ENCODE data around the gene C1QL1. TPM values are rescaled to one million over a fixed set of nuclear protein-coding genes. Genes with fewer than 3 reads are reported as not detected.
A peak's percentile ranks its signal among the peaks of the same experiment; 100 is the strongest.

Gene C1QL1
- total and polyA plus RNA-seq, 2 of the 13 experiments (the other 11 are each of a cell fraction or from before 2014, with no cell fraction given) = 0.11 TPM

DNA sequence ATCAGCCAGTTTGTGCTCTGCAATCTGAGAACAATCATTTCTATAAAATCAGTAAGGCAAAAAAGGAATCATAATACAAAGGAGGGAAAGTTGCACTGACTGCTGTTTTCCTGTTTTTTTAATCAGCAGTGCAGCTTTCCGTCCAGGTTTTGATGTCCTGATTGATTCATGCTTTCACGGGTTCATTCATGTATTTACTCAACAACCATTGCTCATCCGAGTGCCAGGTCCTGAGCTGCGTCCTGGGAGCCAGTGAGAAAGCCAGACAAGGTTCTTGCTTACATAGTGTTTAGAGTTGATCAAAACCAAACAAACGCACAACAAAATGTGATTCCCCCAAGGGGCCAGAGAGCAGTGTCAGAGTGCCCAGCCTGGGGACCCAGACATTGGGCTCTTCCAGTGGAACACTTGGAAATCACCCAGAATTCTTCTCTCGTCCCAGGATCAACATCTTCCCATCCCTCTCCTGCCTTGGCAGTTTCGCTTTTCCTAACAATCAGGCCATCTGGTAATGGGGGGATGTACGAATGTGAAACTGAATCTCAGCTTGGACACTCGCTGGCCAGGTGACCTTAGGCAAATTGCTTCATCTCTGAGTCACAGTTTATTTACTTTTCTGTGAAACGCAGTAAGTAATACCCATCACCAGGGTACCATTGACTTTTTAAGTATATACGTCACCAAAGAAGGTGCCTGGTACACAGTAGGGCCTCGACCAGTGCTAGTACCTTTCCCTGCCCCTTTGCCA is 13.3 kb upstream of the C1QL1 start (continued):
- TF ChIP-seq THYN1 (CRISPR knock-in tag; IDR thresholded peaks at IDR 0.05; ENCODE audit: borderline replicate concordance, low read depth) (no peak), ZNF121 (CRISPR knock-in tag; IDR thresholded peaks at IDR 0.05) (no peak), PTBP1 (IDR thresholded peaks at IDR 0.05; ENCODE audit: low read depth, low read length, poor library complexity, severe bottlenecking) (no peak), NCOA5 (CRISPR knock-in tag; IDR thresholded peaks at IDR 0.05) (no peak), ZHX1 (CRISPR knock-in tag; IDR thresholded peaks at IDR 0.05; ENCODE audit: low read depth) (no peak), MAF1 (CRISPR knock-in tag; IDR thresholded peaks at IDR 0.05; ENCODE audit: borderline replicate concordance) (no peak), ZBTB42 (CRISPR knock-in tag; IDR thresholded peaks at IDR 0.05) (no peak), TEAD2 (CRISPR knock-in tag; IDR thresholded peaks at IDR 0.05) (no peak), GRHL1 (CRISPR knock-in tag; conservative IDR thresholded peaks at IDR 0.05) (no peak), ZNF335 (CRISPR knock-in tag; IDR thresholded peaks at IDR 0.05) (no peak), NFAT5 (CRISPR knock-in tag; IDR thresholded peaks at IDR 0.05) (no peak), CHCHD3 (CRISPR knock-in tag; IDR thresholded peaks at IDR 0.05) (no peak), ZMYM2 (CRISPR knock-in tag; IDR thresholded peaks at IDR 0.05) (no peak), MXI1 (IDR thresholded peaks at IDR 0.05; ENCODE audit: borderline replicate concordance, low read depth, low read length) (peak; percentile 9; the same call in 1 of the 3 replicates), SMAD3 (CRISPR knock-in tag; IDR thresholded peaks at IDR 0.05) (peak; percentile 15; the same call in 1 of the 2 replicates), POLR2G (IDR thresholded peaks at IDR 0.05; ENCODE audit: low read depth, low read length) (no peak), ZNF432 (CRISPR knock-in tag; IDR thresholded peaks at IDR 0.05; ENCODE audit: borderline replicate concordance) (no peak), ZNF234 (CRISPR knock-in tag; conservative IDR thresholded peaks at IDR 0.05) (no peak), ZNF713 (CRISPR knock-in tag; IDR thresholded peaks at IDR 0.05) (no peak)

Data from HepG2 (cell line).